ENCODE measurements around the gene TMTC1.

- TF ChIP-seq POLR2AphosphoS5 (IDR thresholded peaks at IDR 0.05) = no peak
- no peak for TF ChIP-seq CTCF (IDR thresholded peaks at IDR 0.05 in 8 of 11, conservative IDR thresholded peaks at IDR 0.05 in 3 of 11)
These were observed 12.0 kb downstream of the TMTC1 start for GRCh38 chr12:29771786-29772185.

All from spleen (tissue), 7 donors.